Heart right ventricle (tissue), 16 donors: Measurements from ENCODE around the gene PTPRM. TPM values are rescaled to one million over a fixed set of nuclear protein-coding genes. Genes with fewer than 3 reads are reported as not detected.

Experiments used
- ATAC-seq, 8 donors: fragments of 200-7000 bp; cut with Tn5 transposase; one replicate each; pipeline ENCODE4 v1.9.1; 2020; ENCODE audit warnings: mild to moderate bottlenecking in 8 of 8, moderate library complexity in 8 of 8, moderate number of reproducible peaks in 1 of 8
- DNase-seq, 2 donors: peaks; one replicate each; pipeline ENCODE4 v3.0.0-alpha.2; 2020
- H3K27ac ChIP-seq, 10 donors: fragments of 200-600 bp; sonication (generic) in 2 of 10; one replicate each; pipeline versions ENCODE4 v1.5.0 to v1.8.0; 2020 to 2022; ENCODE audit warnings: mild to moderate bottlenecking in 3 of 10
- H3K27me3 ChIP-seq, 7 donors: fragments of 200-600 bp; one replicate each; pipeline ENCODE4 v1.8.0; 2021 to 2022; ENCODE audit warnings: mild to moderate bottlenecking in 2 of 7
- H3K36me3 ChIP-seq, 9 donors: fragments of 200-600 bp; sonication (generic) in 1 of 9; one replicate each; pipeline versions ENCODE4 v1.5.0 to v1.8.0; 2020 to 2022; ENCODE audit warnings: mild to moderate bottlenecking in 2 of 9
- H3K4me1 ChIP-seq, 9 donors: fragments of 200-600 bp; sonication (generic) in 1 of 9; one replicate each; pipeline versions ENCODE4 v1.5.0 to v1.8.0; 2020 to 2022; ENCODE audit warnings: mild to moderate bottlenecking in 4 of 9
- H3K4me3 ChIP-seq, 10 donors: fragments of 200-600 bp; sonication (generic) in 2 of 10; one replicate each; pipeline versions ENCODE4 v1.5.0 to v1.8.0; 2020 to 2022; ENCODE audit warnings: mild to moderate bottlenecking in 7 of 10, moderate library complexity in 2 of 10
- H3K9me3 ChIP-seq, 11 donors: fragments of 200-600 bp in 10 of 11; sonication (generic) in 2 of 11; one replicate each; pipeline versions ENCODE4 v1.5.0 to v1.8.0; 2013 to 2022; ENCODE audit warnings: mild to moderate bottlenecking in 2 of 11, control low read depth in 1 of 11, moderate library complexity in 1 of 11
- WGBS, 2 donors: extraction: QIAGEN DNeasy Blood & Tissue Kit; methylation state at CpG; one replicate each; pipeline ENCODE4 v1.1.7; 2013; ENCODE audit warnings: inconsistent platforms in 1 of 2; 5-methylcytosine and 5-hydroxymethylcytosine counted together
- intact Hi-C, 10 donors: fragments of 100-400 bp; cut with DNase I; formaldehyde crosslinking; loops; one replicate each; pipeline versions ENCODE4 v1.11.1 to v1.14.2; 2022
- polyA plus RNA-seq, 2 donors: library from polyadenylated mRNA; stranded (reverse); fragments of 200-250 nt; gene quantifications; one replicate each; pipeline ENCODE4 v1.2.3, GENCODE V29; 2013
- total RNA-seq, 10 donors: library from RNA; stranded (reverse); fragmentation: NEBNext Ultra II Directional in 3 of 10; extraction: Animal tissue kit (Norgen Biotek cat#: 25700) in 3 of 10; gene quantifications; one replicate each; pipeline versions ENCODE4 v1.2.1 to v1.2.4, GENCODE V29; 2021 to 2023
- TF ChIP-seq, protein P1 (sequence below), 9 donors: fragments of 200-600 bp; sonication (generic) in 2 of 9; IDR thresholded peaks; one replicate each; pipeline versions ENCODE4 v1.5.0 to v1.8.0; 2021 to 2022; ENCODE audit warnings: antibody characterized with exemption in 9 of 9, mild to moderate bottlenecking in 5 of 9, moderate library complexity in 1 of 9
- donor health status: Arrhythmogenic right ventricular cardiomyopathy.
- donor health status: ischemic (EF 13 %, LVEDD 7.1; RV severe dilation, severe dysfunction).
- donor health status: healthy with polysubstance abuse.
- donor health status: DM: no; HTN: yes; CAD: no.
- donor health status: DM: no; HTN: no; CAD: no.
- donor health status: ischemic (EF 25% LVEDD 6.9; RV normal size, moderate dysfunction).
- donor health status: ischemic (EF 25% LVEDD 5.7; RV mildly dilated, moderate dysfunction).
- donor health status: healthy.
- donor health status: DM: yes; HTN: yes; CAD: no.
- donor health status: Ischemic cardiomyopathy.
- donor health status: ischemic (EF 35%, LVEDD 5.7; RV mildly dilated, moderate dysfunction).
- donor health status: nonischemic (EF 11% LVEDD 7.7; RV severe dilation, severe dysfunction).
- donor health status: DM: yes; HTN: yes; CAD: no.
- donor health status: PGD.
- donor health status: ischemic (EF 29% LVEDD 5.4; RV normal size, mild dysfunction).
- donor health status: nonischemic (EF 23%, LVEDD 6.1; RV moderate dilation, normal function).

Gene PTPRM
- total and polyA plus RNA-seq, 12 donors, result 81.7 to 170 (median 132) TPM

DNA sequence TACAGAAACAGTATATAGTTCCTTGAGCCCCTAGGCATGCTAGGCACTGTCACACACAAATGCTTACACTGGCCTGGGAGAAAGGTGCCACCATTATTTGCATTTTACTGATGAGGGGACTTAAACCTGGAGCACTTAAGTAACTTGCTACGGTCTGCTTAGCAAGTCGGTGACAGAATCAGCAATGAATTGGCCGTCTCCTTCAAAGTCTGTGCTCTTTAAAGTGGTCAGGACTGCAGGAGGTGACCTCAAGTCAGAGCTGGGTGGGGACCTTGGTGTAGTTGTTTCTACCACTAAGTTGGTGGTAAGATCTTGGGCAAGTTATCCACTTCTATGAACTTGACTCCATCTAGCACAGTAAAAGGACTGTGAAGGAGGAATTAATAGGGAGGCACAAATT, 34.8 kb downstream of the PTPRM start:
- Histone ChIP-seq H3K4me1 (peaks cover 8 to 99% (median 79%) of the 10 kb centered on the region in 9 donors), H3K36me3 (no peaks in the 10 kb centered on the region), H3K27me3 (no peaks in the 10 kb centered on the region), H3K4me3 (no peak overlapping the region), H3K9me3 (no peaks in the 10 kb centered on the region), H3K27ac (no peak overlapping the region)
- TF ChIP-seq, protein P1, sequence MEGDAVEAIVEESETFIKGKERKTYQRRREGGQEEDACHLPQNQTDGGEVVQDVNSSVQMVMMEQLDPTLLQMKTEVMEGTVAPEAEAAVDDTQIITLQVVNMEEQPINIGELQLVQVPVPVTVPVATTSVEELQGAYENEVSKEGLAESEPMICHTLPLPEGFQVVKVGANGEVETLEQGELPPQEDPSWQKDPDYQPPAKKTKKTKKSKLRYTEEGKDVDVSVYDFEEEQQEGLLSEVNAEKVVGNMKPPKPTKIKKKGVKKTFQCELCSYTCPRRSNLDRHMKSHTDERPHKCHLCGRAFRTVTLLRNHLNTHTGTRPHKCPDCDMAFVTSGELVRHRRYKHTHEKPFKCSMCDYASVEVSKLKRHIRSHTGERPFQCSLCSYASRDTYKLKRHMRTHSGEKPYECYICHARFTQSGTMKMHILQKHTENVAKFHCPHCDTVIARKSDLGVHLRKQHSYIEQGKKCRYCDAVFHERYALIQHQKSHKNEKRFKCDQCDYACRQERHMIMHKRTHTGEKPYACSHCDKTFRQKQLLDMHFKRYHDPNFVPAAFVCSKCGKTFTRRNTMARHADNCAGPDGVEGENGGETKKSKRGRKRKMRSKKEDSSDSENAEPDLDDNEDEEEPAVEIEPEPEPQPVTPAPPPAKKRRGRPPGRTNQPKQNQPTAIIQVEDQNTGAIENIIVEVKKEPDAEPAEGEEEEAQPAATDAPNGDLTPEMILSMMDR (IDR thresholded peaks at IDR 0.05), result no peak
- no peak for ATAC-seq
- no peak for DNase-seq
- WGBS, 2 donors, result 86 to 90% methylated on average over 3 of the region's 3 CpGs
- intact Hi-C loops, result no loop called here

DNA sequence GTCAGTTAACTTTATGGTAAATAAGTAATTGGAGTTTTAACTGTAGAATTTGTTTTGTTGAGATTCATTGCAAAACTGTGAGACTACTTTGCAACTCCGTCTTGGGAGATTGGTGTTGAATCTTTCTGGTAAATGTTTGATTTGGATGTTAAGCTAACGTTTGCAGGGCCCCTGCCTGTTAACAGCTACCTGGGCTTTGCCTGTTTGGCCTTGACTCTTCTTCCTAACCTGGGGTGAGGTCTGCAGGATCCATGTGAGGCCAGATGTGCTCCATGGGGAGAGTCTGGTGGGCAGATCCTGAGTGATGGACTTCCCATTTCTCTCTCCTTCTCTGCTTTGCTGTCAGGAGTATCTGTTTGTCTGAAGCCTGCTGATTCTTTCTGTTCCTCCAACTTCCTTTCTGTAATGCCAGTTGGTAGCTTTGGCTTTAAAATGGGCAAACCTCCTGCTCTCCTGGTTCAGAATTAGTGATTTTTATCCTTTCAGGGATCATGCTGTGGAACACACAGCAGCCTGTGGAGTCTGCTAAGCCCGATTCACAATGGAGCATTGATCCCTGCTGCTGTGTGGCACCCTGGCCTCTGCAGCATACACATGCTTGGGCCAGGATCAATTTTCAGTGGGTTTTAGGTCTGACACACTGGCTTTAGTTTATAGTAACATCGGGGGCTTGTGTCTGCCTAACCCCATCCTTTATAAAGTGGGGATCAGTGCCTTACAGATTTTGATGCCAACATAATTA, 36.3 kb downstream of the PTPRM start:
- no peak for DNase-seq
- Histone ChIP-seq H3K9me3 (no peaks in the 10 kb centered on the region), H3K36me3 (no peaks in the 10 kb centered on the region), H3K4me3 (no peak overlapping the region), H3K27me3 (no peaks in the 10 kb centered on the region), H3K4me1 (peaks cover 12 to 99% (median 79%) of the 10 kb centered on the region in 9 donors), H3K27ac (peak overlapping the region in 3 of 10 donors; percentile 27 to 89 (median 88))
- intact Hi-C loops, result no loop called here
- ATAC-seq, result no peak
- 72 to 76% methylated on average over 4 of the region's 4 CpGs for WGBS, 2 donors
- TF ChIP-seq, protein P1 (IDR thresholded peaks at IDR 0.05), result no peak

DNA sequence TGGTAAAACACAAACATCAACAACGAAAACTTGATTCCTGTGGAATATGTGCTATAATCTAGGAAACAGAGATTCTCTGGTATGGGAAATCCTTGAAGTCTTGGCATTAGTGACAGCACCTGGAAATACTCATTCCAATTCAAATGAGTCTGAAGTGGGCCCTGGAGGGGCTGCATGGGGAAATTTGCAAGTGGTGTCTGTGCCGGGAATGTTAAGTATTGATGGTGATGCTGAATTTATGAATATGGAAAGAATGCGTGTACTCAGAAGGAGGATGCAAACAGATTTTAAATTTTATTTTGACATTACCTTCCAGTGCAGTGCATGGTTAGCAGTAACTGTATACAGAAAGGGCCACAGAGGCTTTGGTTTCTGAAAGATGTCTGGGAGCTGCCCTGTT, 37.2 kb downstream of the PTPRM start:
- Histone ChIP-seq H3K27ac (peak overlapping the region in 3 of 10 donors; percentile 32 to 89 (median 88)), H3K9me3 (no peaks in the 10 kb centered on the region), H3K27me3 (no peaks in the 10 kb centered on the region), H3K4me3 (no peak overlapping the region), H3K36me3 (no peaks in the 10 kb centered on the region), H3K4me1 (peaks cover 16 to 99% (median 79%) of the 10 kb centered on the region in 9 donors)
- no peak for ATAC-seq
- TF ChIP-seq, protein P1 (IDR thresholded peaks at IDR 0.05), result no peak
- DNase-seq, result no peak
- WGBS, 2 donors, result 55 to 70% methylated on average over 3 of the region's 3 CpGs
- intact Hi-C loops, result no loop called here

DNA sequence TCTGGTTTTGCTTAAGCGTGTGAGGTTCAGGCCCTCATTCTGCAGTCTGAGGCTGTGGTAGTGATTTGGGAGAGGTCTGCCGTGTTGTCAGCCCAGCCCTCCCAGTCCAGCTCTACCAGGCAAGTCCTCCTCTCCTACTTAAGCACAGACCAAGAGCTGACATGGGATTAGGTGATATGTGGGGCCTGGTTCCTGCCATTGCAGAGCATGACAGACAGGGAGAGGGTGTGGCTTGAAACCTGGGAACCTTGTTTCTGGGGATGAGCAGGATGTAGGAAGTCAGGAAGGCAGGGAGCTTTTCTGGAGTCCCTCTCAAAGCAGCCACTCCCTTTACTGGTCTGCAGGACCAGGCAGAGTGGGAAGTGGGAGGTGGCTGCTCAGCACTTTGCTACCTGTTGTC, 38.6 kb downstream of the PTPRM start:
- Histone ChIP-seq H3K4me1 (peaks cover 12 to 99% (median 72%) of the 10 kb centered on the region in 9 donors), H3K9me3 (no peaks in the 10 kb centered on the region), H3K27ac (peak overlapping the region in 6 of 10 donors; percentile 86 to 92 (median 88)), H3K36me3 (no peaks in the 10 kb centered on the region), H3K27me3 (no peaks in the 10 kb centered on the region), H3K4me3 (no peak overlapping the region)
- DNase-seq (no peak), ATAC-seq (no peak)
- intact Hi-C loops, result loop anchor here in 3 of 10 donors (5.0 kb wide), 1 partner anchor 38 kb away; the partner anchor contains the start of gene PTPRM (in 3 of the 3)
- TF ChIP-seq, protein P1 (IDR thresholded peaks at IDR 0.05), result no peak
- WGBS, 2 donors, result 84 to 92% methylated on average over 2 of the region's 2 CpGs
